Measurements from ENCODE around the gene CLEC4G.
"Not testable (repeated sequence)": the region's sequence is repeated elsewhere in the genome, so short reads cannot be mapped to it uniquely, and the experiment has no call there.

Gene CLEC4G, protein sequence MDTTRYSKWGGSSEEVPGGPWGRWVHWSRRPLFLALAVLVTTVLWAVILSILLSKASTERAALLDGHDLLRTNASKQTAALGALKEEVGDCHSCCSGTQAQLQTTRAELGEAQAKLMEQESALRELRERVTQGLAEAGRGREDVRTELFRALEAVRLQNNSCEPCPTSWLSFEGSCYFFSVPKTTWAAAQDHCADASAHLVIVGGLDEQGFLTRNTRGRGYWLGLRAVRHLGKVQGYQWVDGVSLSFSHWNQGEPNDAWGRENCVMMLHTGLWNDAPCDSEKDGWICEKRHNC

GRCh38 chr19:7732045-7732444 lies at the start of gene CLEC4G:
Gene CLEC4G, minus strand, starts transcription at chr19:7732110. Its CDS starts 8 bp downstream, at chr19:7732102.
- DNase-seq (ENCODE audit: low read depth, low spot score) = no peak

- no peak for DNase-seq (ENCODE audit: low read depth, low spot score)
Observed at GRCh38 chr19:7781157-7781556, 49.2 kb upstream of the CLEC4G start.

GRCh38 chr19:7779631-7780486 lies 47.9 kb upstream of the CLEC4G start:
- DNase-seq (ENCODE audit: low read depth, low spot score) = no peak

- no peak for DNase-seq (ENCODE audit: low read depth, low spot score)
Observed at GRCh38 chr19:7778081-7778480, 46.2 kb upstream of the CLEC4G start.

- no peak for DNase-seq (ENCODE audit: low read depth, low spot score)
Observed at GRCh38 chr19:7775761-7776160, 43.9 kb upstream of the CLEC4G start.

DNA sequence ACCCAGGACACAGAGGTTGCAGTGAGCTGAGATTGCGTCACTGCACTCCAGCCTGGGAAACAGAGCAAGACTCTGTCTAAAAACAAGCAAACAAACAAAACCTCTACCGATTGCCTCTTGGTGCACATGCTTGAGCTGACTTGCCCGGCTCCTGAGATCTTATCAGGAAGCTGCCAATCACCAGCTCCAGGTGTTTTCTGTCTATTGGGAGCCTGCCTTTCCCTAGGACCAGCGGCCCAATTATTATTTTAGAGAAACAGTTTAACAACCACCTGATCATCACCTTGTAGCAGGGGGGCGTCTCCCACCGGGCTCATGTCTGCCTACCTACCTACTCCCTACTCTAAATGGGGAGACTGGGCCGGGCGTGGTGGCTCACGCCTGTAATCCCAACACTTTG lies 41.9 kb upstream of the CLEC4G start:
- DNase-seq (ENCODE audit: low read depth, low spot score) = no peak

DNA sequence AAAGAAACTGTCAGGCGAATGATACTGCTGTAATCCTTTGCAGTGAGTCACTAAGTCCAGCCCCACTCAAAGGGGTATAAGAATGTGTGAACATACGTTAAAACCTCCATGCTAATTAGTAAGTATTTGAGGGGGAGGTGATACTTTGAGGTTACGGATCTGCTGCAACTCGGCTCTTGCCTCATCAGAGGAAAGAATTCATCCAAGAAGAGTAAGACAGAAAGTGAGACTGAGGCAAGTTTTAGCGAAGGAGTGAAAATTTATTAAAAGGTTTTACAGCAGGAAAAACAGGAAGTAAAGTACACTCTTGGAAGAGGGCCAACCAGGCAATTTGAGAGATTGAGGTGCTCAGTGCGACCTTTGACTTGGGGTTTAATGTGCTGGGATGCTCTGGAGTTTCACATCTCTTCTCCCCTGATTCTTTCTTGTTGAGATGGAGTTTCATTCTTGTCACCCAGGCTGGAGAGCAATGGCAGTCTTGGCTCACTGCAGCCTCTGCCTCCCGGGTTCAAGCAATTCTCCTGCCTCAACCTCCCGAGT lies 40.9 kb upstream of the CLEC4G start:
- no peak for DNase-seq (ENCODE audit: low read depth, low spot score)

DNA sequence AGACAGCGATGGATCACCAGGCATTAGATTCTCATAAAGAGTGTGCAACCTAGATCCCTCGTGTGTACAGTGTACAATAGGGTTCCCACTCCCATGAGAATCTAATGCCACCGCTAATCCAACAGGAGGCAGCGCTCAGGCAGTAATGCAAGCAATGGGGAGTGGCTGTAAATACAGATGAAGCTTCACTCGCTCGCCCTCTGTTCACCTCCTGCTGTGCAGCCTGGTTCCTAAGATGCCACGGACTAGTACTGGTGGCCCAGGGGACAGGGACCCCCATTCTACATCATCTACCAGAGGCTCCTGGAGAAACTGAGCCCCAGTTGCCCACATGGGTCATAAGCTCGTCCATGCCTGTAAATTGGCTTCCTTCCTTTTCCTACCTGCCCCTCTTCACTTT lies 39.2 kb upstream of the CLEC4G start:
- DNase-seq (ENCODE audit: low read depth, low spot score) = no peak

GRCh38 chr19:7769171-7769570 lies 37.3 kb upstream of the CLEC4G start:
- no peak for DNase-seq (ENCODE audit: low read depth, low spot score)

- no peak for DNase-seq (ENCODE audit: low read depth, low spot score)
Observed at GRCh38 chr19:7767487-7767886, 35.6 kb upstream of the CLEC4G start.

DNA sequence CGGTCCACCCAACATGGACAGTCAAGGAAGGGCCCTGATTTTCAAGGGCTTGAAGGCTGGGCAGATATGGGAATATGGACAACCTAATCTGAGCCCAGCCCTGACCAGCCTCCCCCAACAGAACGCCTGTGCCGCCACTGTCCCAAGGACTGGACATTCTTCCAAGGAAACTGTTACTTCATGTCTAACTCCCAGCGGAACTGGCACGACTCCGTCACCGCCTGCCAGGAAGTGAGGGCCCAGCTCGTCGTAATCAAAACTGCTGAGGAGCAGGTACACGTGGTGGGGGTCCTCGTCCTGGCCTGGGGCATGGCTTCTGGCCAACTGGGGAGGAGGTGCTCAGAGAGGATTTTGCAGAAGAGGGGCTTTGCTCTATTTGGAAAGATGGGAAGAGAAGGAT lies 34.6 kb upstream of the CLEC4G start:
- DNase-seq (ENCODE audit: low read depth, low spot score) = no peak

GRCh38 chr19:7765043-7765442 lies 33.1 kb upstream of the CLEC4G start:
- DNase-seq (ENCODE audit: low read depth, low spot score) = not testable (repeated sequence)

GRCh38 chr19:7764157-7764556 lies 32.2 kb upstream of the CLEC4G start:
- DNase-seq (ENCODE audit: low read depth, low spot score) = not testable (repeated sequence)

DNA sequence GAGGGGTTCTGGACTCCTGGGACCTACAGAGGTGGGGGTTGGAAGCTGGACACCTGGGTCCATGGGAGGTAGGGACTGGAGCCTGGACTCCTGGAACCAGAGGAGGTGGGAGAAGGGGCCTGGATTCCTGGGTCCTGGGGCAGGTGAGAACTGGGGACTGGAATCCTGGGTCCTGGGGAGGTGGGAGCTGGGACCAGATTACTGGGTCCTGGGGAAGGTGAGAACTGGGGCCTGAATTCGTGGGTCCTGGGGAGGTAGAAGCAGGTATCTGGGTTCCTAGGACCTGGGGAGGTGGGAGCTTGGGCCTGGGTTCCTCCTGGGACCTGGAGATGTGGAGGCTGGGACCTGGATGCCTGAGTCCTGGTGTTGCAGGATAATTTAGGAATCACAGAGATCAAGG lies 31.8 kb upstream of the CLEC4G start:
- DNase-seq (ENCODE audit: low read depth, low spot score) = no peak

- DNase-seq (ENCODE audit: low read depth, low spot score) = no peak
Observed at GRCh38 chr19:7762719-7763293, 30.9 kb upstream of the CLEC4G start, which contains the start of gene CLEC4M. Gene CLEC4M, plus strand, starts transcription at chr19:7763243. Its CDS starts 24 bp downstream, at chr19:7763267.

DNA sequence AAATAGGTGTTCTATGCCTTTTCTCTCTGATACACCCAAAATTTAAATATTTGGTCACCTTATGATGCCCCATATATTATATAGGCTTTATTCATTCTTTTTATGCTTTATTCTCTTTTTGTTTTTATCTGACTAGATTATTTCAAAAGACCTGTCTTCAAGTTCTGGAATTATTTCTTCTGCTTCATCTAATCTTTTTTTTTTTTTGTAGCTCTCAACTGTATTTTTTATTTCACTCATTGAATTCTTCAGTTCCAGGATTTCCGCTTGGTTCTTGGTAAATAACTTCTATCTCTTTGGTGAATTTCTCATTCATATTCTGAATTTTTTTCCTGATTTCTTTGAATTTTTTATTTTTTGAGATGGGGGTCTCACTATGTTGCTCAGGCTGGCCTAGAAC lies 27.2 kb upstream of the CLEC4G start:
- no peak for DNase-seq (ENCODE audit: low read depth, low spot score)

GRCh38 chr19:7757358-7757757 lies 25.4 kb upstream of the CLEC4G start:
- DNase-seq (ENCODE audit: low read depth, low spot score) = no peak

GRCh38 chr19:7756258-7756657 lies 24.3 kb upstream of the CLEC4G start:
- no peak for DNase-seq (ENCODE audit: low read depth, low spot score)

- DNase-seq (ENCODE audit: low read depth, low spot score) = no peak
Observed at GRCh38 chr19:7751157-7751783, 19.4 kb upstream of the CLEC4G start.

- peak; percentile 96 for DNase-seq (ENCODE audit: low read depth, low spot score)
Observed at GRCh38 chr19:7748756-7749155, 16.8 kb upstream of the CLEC4G start.

DNA sequence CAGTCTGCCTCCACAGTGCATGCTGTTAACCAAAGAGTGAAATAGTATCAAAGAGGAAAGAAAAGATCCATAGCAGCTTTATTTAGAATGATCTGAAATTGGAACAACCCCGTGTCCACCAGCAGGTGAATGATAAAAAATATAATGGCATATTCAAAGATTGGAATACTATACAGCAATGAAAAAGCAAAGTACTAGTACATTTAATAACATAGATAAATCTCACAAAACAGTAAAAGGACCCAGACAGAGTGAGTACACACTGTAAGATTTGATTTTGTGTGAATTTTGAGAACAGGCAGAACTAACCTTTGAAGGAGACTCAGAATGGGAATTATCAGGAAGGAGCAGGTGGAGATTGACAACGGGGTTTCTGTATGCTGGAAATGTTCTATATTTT lies 16.3 kb upstream of the CLEC4G start:
- no peak for DNase-seq (ENCODE audit: low read depth, low spot score)

Data from iPS DF 19.7 (cell line).